ENCODE results near the gene NR2F2.

DNA sequence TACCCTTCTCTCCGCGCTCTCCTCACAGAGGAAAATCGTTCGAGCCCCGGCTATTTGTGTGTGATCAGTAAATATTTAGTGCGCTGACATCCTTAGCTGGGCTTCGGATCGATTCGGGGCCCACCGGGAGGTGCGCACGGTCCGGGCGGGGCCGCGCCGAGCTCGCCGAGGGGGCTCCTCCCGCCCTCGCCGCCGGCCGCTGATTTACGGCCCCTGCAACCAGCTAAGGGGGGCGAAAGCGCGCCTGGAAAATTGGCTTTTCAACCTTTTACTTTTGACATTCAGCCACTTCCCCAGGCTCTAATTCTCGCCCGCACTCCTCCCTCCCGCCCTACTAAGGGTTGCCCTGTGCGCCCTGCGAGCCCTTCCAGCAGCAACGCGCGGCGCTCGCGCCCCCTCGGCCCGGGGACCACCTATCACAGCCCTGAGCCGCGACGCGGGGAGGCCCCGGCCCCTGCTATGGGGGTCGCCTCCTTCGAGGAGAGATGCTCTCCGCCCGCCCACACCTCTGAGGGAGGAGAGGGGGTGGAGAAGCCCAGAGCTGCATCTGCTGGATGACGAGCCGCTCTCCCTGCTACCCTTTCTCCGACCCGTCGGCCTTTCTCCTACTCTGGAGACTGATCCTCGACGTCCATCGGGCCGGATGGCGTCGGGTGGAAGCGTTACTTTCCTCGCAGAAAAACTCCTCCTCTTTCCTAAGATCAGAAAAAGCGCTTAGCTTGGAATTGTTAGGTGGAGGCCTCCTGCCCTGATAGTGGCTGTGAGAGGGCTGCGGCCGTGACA lies 7.8 kb upstream of the NR2F2 start:
- TF ChIP-seq, protein P1, sequence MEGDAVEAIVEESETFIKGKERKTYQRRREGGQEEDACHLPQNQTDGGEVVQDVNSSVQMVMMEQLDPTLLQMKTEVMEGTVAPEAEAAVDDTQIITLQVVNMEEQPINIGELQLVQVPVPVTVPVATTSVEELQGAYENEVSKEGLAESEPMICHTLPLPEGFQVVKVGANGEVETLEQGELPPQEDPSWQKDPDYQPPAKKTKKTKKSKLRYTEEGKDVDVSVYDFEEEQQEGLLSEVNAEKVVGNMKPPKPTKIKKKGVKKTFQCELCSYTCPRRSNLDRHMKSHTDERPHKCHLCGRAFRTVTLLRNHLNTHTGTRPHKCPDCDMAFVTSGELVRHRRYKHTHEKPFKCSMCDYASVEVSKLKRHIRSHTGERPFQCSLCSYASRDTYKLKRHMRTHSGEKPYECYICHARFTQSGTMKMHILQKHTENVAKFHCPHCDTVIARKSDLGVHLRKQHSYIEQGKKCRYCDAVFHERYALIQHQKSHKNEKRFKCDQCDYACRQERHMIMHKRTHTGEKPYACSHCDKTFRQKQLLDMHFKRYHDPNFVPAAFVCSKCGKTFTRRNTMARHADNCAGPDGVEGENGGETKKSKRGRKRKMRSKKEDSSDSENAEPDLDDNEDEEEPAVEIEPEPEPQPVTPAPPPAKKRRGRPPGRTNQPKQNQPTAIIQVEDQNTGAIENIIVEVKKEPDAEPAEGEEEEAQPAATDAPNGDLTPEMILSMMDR (optimal IDR thresholded peaks at IDR 0.05 in 1 of 3, IDR thresholded peaks at IDR 0.05 in 1 of 3, conservative IDR thresholded peaks at IDR 0.05 in 1 of 3; ENCODE audit: extremely low read depth in 1 of 3, insufficient read depth in 2 of 3, low read length in 3 of 3), result no peak
- no peak for TF ChIP-seq EZH2 (IDR thresholded peaks at IDR 0.05; ENCODE audit: low read length)

All from keratinocyte (primary cell).